Right cardiac atrium (tissue), 5 donors: Measurements from ENCODE around the gene RPL35A. TPM values are rescaled to one million over a fixed set of nuclear protein-coding genes. Genes with fewer than 3 reads are reported as not detected.

Experiments used
- polyA plus RNA-seq: library from polyadenylated mRNA; stranded (reverse); fragments of 200-250 nt; gene quantifications from one replicate; pipeline ENCODE4 v1.2.3, GENCODE V29; 2013
- total RNA-seq, 4 donors: library from RNA; stranded (reverse); fragmentation: NEBNext Ultra II Directional; extraction: Animal tissue kit (Norgen Biotek cat#: 25700); gene quantifications; one replicate each; pipeline ENCODE4 v1.2.1, GENCODE V29; 2021
- donor health status: healthy with polysubstance abuse.
- donor health status: DM: no; HTN: yes; CAD: no.
- donor health status: DM: no; HTN: no; CAD: no.
- donor health status: DM: no; HTN: yes; CAD: no; lungs with severe emphysema.
- donor health status: DM: yes; HTN: yes; CAD: no.

The RPL35A gene
- total and polyA plus RNA-seq, 5 donors = 672 to 1,345 (median 735) TPM

Other genes starting within 250 kb of the RPL35A start
- gene RUBCN, start 213.3 kb upstream of the RPL35A start, total RNA-seq = 10 to 100 TPM; 17.7 to 21.1 (median 19.7) TPM
- 13.4 TPM for gene RUBCN, start 213.3 kb upstream of the RPL35A start, polyA plus RNA-seq
- gene FYTTD1, start 200.3 kb upstream of the RPL35A start, total RNA-seq = 10 to 100 TPM; 50.1 to 61.0 (median 58.2) TPM
- gene FYTTD1, start 200.3 kb upstream of the RPL35A start, polyA plus RNA-seq = 17.2 TPM
- gene LRCH3, start 158.9 kb upstream of the RPL35A start, total RNA-seq = 10 to 100 TPM; 23.1 to 27.0 (median 25.1) TPM
- 16.3 TPM for gene LRCH3, start 158.9 kb upstream of the RPL35A start, polyA plus RNA-seq
- 1 to 10 TPM; 5.4 to 7.9 (median 6.5) TPM for gene LMLN, start 10.0 kb downstream of the RPL35A start, total RNA-seq
- 2.6 TPM for gene LMLN, start 10.0 kb downstream of the RPL35A start, polyA plus RNA-seq